GM19025 (cell line): ENCODE results near the gene NES.

Experiments
- ATAC-seq: cut with Tn5 transposase; IDR thresholded peaks from one replicate; pipeline ENCODE4 v1.9.1; 2021; ENCODE audit warnings: mild to moderate bottlenecking, low read depth, moderate library complexity; ENCODE audit not compliant: unreplicated experiment

Gene NES

DNA sequence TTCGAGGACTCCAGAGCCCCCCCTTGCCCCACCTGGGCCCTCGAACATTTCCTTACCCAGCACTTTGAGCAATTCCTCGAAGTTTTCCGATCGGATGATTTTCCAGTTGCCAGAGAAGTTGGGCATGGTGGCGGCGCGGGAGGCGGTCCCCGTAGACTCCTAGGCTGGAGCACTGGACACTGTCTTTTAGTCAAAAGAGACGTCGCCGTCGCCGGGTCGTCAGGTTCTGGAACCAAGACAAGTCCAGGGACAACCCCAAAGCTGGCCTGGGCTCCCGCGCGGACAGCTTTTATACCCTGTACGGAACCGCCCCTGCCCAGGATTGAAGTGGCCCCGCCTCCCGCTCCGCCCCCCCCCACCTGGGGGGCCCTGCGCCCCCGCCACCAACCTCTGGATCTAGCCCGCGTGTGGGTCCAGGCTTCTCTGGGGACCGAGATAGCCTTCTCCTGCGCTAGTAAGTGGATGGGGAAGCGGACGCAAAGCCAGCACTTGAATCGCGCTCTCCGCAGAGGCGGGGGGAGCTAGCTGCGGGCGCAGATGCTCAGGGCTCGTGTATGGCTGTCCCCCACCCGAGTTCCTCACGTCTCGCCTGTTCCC, 28.2 kb upstream of the NES start, which contains the start of gene CRABP2:
Gene CRABP2 (minus strand): TSS at position 263 of the 597 bp plus-strand sequence. CDS start 137 bp downstream, at position 126.
- ATAC-seq: no peak

DNA sequence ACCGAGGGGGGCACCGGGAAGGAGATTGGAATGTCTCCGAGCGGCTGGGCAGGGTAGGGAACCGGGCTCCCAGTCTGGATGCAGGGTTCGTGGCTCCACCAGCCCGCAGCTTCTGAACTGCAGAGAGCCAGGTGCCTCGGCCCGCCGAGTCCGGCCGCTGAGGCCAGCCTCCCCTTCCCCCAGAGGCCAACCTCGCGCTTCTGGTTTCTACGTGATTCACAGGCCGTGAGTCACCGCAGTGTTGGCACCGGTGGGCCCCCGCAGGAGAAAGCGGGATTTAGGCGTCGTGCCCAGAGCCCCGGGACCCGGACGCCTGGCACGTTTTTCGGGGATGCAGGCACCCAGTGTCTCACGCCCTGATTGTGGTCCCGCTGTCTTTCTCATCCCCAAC, 27.7 kb upstream of the NES start:
- no peak for ATAC-seq

DNA sequence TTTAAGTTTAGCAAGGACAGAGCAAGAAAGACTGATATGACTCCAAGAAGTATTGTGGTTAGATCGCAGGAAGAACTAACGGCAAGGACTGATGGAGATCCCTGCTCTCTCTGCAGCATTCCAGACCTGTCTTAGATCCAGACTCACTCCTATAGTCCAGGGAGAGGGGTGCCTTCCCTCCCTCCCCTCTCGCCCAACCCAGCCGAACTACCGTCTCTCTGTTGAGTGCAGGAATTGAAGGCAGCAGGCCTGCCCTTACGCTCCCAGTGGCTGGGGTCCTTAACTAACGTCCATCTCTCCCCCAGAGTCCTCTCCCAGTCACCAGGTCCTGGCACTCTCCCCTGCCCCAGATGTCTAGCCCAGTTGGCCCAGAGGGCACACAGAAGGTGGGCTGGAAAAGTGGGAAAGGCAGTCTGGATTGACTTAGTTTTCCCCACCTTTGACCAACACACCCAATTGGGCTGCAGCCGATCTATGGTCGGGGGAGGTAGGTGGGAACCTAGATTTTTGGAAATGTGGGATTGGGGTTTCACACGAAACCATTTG, 27.0 kb upstream of the NES start:
- no peak for ATAC-seq

DNA sequence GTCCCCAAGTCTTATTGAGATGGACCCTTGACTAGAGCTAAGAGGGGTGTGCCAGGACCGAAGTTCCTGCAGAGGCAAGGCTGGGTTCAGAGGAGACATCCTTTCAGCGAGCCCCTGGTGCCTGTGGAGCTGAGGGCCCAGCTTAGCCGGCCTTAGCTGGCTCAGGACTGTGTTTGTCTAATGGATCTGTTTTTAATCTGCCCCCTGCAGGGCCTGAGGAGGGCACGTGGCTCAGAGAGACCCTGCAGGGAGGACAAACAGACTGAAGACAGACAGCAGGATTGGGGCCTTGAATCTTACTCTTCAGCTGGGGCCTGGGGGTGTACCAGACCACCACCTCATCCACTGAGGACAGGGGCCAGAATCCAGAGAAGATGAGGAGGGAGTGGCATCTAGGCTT, 26.5 kb upstream of the NES start:
- ATAC-seq: no peak

DNA sequence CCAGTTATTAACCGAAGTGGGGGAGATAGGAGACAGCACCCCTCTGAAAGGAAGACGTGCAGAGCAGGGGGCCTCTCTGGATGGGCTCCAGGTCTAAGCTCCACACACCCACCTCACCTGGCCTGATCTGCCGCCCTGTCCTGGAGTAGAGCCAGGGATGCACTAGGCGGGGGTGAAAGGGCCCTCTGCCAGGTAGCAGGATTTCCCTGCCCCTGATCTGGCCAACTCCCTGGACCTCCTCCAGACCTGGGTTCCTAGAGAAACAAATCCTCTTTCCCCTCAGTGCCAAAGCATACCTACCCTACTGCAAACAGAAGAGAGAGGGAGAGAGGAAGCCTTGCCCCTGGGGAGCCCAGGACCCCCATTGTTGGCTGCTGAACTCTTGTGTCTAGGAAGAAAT, 26.1 kb upstream of the NES start:
- ATAC-seq: no peak

DNA sequence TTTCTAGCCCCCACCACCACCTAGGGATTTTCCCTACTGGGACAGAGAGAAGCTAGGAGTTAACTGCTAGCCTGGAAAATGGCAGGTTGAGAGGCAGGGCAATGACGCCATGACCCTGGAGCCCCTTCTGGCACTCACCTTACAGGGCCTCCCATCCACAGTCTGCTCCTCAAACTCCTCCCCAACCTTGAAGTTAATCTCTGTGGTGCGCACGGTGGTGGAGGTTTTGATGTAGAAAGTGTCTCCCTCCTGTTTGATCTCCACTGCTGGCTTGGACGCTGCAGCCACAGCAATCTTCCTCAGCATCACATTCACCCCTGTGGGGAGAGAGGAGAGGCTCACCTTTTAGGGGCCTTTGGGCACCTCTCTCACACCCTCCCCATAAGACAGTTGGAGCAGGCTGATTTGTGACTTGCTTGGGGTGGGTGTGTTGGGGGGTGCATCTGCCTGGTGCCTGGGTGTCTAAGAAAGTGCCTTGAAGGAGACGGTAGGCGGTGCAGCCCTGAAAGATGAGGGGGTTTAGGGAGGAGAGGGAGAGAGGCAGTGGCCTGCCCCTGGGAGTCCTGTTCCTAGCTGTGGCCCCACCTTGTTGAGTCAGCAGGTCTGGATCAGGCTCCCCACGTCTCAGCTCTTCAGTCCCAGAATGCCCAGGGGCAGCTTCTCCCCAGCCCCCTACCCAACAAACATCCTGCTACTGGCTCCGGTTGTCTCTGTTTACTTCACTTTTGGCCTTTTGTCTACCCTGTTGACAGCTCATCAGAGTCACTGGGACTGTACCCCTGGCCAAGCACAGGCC, 23.7 kb upstream of the NES start:
- ATAC-seq: no peak

DNA sequence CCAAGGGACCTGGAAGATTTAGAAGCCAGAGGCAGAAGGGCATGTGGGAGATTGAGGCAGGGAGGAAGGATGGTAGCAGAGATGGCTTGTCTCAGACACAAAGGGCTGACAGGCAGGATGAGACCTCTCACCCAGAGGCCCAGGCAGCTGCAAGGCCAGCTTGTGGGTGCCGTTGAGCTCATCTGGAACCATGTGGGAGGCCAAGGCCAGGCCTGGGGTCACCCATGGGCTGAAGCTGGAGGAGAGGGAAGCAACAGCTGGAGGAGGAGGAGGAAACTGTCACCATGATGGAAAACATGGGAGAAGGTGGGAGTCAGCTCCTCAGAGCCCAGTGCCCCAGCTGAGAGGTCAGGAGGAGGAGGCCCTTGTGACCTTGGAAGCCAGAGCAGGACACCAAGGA, 21.8 kb upstream of the NES start:
- ATAC-seq: no peak

DNA sequence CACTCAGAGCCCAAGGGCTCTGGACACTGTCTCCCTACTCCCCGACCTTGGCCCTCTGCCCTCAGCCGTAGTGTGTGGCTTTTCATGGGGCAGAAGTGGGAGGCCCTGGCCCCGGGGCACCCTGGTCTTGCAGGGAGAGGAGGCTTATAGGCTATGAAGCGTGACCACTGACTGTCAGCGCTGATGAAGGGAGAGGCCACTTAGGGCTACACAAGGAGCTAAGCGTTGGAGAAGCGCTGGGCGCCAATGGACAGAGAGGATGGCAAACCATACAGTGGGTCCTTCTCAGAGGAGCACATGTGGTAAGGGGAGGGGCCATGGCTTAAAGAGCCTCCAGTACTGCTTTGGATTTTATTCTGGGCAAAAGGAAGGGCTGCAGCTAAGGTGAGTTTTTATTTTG, 20.3 kb upstream of the NES start:
- ATAC-seq: no peak

DNA sequence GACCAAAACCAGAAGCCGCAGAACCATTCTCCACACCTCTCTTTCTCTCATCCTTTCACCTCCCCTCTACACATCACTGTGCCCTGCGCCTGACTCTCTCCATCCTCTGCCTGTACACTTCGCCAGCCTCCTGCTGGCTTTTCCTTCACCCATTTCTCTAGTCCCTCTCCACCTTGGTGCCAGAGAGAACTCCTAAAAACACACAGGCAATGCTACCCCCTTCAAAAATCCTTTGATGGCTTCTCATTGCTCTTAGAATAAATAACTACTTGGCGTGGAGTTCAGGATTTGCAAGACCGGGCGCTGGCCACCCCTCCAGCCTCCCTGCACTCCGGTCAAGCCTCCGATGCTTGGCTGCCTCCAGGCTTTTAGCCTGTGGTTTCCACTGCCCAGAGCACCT, 19.5 kb upstream of the NES start:
- ATAC-seq: no peak

DNA sequence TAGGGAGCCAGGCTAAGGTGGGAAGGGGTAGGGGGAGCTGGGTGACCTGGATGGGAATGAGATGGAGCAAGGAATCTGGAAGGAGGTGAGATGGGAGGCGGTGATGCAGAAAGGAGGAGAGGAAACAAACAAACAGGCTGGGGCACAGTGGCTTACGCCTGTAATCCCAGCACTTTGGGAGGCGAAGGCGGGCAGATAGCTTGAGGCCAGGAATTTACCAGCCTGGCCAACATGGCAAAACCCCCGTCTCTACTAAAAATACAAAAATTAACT, 17.4 kb upstream of the NES start:
- ATAC-seq: no peak

DNA sequence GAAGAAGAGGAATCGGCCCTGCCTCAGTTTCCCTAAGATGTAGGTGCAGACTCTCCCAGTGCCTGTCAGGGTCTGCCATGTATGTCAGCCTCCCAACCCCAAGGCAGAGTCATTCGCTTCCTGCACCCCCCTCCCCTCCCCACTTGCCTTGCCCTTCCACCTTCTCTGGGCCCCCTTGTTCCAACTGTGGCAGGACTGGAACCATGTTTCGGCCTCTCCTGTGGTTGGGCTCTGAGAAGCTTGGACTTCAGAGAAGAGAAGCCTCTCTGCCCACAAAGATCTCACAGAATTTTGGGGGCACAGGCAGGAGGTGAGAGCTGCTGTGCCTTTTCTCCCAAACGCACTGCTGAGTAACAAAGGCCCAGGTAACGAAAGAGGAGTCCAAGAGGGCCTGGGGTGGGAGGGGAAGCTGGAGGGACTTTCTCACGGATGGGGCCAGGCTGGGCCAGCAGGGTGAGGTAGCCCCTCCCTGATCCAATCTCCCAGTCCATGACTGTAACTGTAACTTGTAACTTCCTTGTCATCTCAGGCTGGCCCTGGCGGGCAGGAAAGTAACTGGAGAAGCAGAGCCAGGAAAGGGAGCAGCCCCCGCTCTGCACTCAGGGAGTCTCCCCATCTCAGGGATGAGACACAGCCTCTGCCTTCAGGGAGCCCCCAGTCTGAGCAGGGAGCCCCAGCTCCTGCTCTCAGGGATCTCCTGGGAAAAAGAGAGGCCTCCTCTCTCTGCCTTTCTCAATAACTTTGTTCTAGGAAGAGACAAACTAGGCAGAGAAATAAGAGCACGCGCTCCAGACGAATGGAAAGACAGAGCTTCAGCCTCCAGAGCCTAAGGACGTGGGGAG, 16.9 kb upstream of the NES start:
- ATAC-seq: no peak

DNA sequence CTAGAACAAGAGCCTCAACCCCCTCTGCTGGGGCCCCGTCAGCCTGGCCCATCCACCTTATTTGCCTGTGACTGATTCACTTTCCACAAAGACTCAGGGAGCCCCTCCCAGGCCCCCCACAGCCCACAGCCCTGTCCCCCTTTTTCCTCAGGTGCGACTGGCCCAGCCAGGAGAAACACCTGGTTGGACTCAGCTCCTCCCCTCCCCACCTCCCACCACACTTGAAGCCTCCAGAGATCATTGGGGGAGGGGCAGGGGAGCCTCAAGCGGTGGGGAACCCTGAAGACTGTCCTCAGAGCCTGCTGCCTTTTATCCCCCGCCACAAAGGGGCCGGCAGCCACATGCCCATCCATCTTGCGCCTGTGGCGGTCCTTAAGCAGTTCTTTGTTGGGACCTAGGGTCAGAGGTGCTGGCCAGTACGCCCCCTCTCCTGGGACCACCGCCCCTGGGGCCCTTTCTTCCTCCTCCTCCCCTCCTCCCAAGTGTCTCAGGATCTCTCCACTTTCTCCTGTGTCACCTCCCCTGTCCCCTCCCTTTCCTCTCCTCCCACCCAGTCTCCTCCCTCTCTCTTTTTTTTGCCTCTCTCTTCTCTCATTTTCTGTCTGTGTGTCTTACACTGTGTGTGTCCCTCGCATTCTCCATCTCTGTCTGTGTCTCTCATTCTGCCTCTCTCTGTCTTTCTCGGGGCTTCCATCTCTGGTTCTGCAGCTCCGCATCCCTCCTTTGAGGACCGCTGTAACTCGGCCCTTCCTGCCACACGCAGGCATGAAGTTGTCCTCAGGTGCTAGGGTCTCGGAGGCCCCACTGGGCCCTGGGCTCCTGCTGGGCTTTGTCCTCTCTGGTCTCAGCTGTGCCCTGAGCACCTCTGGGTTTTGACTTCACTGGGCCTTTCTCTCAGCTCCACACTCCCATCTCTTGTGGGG, 16.0 kb upstream of the NES start:
- no peak for ATAC-seq

DNA sequence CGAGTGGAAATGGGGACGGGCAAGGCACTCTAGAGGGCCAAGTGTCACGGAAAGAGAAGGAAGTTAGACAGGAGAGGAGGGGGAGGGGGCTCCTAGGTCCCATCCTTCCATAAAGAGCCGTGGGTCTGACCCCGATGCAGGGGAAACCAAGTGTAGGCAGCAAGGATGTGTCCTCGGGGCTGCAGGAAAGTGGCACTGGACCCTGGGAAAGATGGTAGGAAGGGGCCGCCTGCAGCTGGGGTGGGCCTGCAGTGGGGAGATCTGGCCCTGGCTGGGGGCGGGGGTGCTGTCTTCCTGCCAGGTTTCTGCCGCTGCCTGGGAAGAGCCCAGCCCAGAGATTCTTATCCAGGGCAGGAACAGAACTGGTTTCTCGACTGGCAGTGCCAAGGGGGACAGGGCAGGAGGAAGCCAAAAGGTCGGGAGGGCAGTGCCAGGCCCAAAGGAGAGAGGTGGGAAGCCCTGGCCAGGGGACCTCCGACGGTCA, 15.3 kb upstream of the NES start:
- ATAC-seq: no peak

DNA sequence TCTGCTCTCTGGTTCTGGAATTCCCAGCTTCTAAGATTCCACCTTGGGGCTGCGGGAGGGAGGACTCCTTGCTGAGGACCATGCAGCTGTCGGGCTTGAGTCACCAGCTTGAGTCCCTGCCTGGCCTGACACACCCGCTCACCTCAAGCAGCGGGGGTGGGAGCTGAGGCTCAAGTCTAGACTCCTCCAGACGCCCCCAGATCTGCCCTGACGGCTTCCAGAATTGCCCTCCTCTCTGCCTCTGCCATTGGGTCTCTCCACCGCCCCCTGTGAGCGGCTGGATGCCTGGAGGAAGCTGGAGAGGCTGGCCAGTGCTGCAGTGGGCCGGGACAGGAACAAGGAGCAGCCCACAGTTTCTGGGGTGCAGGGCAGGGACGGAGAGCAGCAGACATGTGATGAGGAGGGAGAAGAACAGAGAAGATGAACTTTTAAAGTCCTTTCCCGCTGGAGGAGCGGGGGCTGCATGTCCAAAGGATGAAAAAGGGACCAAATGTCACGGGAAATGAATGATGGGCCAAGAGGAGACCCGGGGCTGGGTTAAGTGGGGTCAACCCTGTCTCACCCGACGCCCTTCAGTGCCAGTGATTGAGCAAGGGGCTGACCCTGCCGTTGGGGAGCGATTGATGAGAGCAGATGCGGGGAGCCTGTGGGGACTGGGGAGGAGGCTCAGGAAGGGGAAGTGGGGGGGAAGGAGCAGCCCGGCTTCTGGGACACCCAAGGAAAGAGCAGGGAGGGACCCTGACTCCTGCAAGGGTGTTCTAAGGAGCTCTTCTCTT, 14.6 kb upstream of the NES start:
- no peak for ATAC-seq

DNA sequence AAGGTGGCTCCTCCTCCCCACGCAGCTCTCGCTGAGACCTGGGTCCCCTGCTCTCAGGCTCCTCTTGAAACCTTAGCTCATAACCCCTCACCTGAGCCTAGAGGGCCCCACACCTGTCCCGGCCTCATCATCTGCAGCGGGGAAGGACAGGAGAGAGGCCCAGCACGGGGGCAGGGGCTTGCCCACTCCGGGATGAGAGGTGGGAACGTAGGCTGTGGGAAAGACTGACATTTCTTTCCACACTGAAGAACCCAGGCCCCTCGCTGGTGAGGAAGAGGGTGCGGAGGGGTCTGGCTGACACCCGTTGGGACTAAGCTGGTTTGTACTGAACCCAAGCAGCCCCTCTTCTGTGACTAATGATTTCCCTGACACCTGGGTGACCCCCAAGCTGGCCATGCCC, 14.0 kb upstream of the NES start:
- ATAC-seq: no peak

DNA sequence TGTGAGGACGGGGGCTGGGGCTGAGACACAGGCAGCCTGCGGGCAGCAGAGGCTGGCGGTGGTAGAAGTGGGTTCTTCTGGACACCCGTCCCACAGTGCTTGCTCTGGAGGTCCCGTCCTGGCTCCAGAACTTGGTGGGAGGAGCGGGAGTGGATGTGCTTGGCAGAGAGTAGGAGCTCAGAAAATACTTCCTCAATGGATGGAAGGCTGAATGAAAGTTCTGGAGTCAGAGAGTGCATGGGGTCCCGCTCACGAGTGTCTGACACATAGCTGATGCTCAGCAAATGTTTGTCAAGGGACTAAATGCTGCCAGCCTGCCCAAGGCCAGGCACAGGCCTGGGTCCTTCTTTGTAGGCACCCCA, 13.4 kb upstream of the NES start:
- ATAC-seq: no peak

DNA sequence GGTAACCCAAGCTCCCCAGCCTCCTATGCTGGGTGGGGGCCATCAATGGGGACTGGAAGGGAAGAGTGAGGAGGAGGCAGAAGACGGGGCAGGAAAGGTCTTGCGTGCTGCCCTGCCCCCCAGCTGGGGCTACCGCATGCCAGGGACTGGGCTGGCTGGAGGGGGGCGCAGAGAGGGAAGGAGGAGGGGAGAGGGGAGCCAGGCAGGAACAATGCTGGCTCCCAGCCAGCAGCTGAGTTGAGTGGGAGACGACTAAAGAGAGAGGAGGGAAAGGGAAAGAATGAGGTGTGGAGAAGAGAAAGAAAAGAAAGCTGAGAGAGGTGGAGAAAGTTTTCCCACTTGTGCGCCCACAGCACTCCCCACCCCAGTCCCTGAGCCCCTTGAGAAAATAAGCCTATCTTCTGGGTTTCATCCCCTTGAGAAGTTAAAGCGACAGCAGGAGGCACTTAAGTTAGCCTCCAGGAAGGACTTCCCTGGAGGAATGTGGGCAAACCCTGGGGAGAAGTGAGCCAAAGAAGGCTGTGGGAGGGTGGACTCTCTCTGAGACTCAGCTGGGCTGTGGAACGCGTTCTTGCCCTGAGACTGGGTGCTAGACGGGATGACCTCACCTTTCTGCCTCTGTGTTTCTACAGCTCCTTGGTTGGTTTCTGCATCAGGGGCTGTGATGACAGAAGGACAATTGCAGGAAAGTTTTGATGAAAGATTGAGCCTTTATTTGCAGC, 12.9 kb upstream of the NES start:
- ATAC-seq: no peak

DNA sequence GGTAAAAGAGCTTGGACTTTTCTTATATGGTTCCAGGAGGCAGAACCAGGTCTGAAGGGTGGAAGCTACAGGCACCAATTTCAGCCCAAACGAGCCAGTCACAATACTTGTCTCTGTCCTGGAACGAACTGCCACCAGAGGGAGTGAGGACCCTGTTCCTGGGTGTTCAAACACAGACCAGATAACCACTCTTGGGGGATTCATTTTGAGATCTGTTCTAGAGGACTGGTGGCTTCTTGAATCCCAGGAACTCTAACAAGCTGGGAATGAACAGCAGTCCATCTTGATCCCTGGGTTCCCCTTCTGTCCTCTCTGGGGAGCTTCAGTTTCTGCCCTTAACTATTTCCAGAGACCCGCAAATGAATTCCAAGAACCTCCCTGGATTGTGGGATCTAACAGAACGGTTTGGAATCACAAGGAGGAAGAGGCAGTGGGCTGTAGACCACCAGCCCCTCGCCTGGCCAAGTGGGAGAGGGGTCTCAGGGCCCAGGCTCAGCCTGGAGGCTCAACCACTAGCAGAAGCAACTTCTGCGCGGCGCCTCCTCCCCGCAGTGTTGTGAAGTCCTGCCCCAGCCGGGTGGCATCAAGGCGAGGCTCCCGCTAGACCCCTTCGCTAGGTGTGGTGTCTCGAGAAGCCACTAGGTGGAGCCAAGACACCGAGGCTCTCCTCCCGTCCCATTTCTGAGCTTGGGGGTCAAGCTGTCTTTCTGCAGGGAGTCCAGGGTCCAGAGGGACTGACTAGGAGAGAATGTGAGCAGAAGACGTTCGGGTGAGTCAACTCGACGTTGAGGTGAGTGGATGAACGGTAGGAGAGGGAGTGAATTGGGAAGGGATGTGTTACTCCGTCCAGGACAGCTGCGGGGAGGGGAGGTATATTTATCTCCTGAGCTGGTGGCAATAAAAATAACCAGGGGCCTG, 12.1 kb upstream of the NES start:
- ATAC-seq: no peak
